Neural progenitor cell (in vitro differentiated cells): ENCODE measurements around the gene NR2F1-AS1.

Experiments
- EZH2 ChIP-seq: fragments of 200-600 bp; sonication (generic); IDR thresholded peaks from 2 replicates; pipeline ENCODE4 v1.6.1; 2017; ENCODE audit warnings: antibody characterized with exemption, mild to moderate bottlenecking, moderate library complexity
- EZH2phosphoT487 ChIP-seq: fragments of 200-600 bp; sonication (generic); IDR thresholded peaks from 2 replicates; pipeline ENCODE4 v1.6.1; 2017; ENCODE audit warnings: antibody characterized with exemption
- TF ChIP-seq, protein P1 (sequence below): fragments of 200-600 bp; sonication (generic); IDR thresholded peaks from 2 replicates; pipeline ENCODE4 v1.5.1; 2017; ENCODE audit warnings: antibody characterized with exemption, mild to moderate bottlenecking

DNA sequence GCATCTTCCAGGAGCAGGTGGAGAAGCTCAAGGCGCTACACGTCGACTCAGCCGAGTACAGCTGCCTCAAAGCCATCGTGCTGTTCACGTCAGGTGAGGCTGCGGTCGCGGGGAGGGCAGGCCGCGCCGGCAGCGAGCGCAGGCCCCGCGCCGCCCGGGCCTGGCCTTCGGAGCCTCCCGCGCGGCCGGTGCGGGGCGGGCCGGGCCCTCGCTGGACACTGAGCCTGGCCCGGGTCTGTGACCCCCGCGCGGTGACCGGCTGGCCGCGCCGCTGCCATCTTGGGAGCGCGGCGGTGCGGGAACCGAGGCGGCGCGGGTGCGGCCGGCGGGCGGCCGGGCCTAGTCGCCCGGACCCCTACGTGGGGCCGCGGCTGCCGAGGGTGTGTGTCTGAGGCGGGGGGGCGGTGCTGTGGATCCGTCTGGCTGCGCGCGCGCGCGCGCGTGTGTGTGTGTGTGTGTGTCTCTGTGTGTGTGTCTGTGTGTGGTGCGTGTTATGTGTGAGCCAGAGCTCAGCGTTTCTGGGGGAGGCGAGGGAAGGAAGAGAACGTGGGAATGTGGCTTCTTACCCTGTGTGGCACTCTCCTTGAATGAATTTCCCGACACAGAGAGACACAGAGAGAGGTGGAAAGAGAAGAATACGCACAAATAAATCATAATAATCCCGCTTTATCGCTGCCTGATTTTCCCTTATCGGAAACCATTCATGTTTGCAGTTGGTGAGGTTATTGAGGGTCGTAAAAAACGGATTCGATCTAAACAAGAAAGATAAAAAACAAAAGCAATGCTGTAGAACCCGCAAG, 7.5 kb upstream of the NR2F1-AS1 start:
- TF ChIP-seq EZH2 (peak; percentile 66), EZH2phosphoT487 (peak; percentile 36)
- TF ChIP-seq, protein P1, sequence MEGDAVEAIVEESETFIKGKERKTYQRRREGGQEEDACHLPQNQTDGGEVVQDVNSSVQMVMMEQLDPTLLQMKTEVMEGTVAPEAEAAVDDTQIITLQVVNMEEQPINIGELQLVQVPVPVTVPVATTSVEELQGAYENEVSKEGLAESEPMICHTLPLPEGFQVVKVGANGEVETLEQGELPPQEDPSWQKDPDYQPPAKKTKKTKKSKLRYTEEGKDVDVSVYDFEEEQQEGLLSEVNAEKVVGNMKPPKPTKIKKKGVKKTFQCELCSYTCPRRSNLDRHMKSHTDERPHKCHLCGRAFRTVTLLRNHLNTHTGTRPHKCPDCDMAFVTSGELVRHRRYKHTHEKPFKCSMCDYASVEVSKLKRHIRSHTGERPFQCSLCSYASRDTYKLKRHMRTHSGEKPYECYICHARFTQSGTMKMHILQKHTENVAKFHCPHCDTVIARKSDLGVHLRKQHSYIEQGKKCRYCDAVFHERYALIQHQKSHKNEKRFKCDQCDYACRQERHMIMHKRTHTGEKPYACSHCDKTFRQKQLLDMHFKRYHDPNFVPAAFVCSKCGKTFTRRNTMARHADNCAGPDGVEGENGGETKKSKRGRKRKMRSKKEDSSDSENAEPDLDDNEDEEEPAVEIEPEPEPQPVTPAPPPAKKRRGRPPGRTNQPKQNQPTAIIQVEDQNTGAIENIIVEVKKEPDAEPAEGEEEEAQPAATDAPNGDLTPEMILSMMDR, result no peak
